Hepatocyte (in vitro differentiated cells): Measurements from ENCODE around the gene PLEKHA6. TPM values are rescaled to one million over a fixed set of nuclear protein-coding genes. Genes with fewer than 3 reads are reported as not detected.

Experiments used
- DNase-seq: peaks from one replicate; pipeline ENCODE4 v3.0.0-alpha.2; 2016; ENCODE audit warnings: low spot score
- H2AFZ ChIP-seq: fragments of 200-600 bp; sonication (generic); 2 replicates; pipeline ENCODE4 v1.6.0; 2016; ENCODE audit warnings: antibody characterized with exemption, mild to moderate bottlenecking
- H3K27ac ChIP-seq: fragments of 200-600 bp; sonication (generic); 2 replicates; pipeline ENCODE4 v1.5.1; 2016; ENCODE audit warnings: mild to moderate bottlenecking
- H3K27me3 ChIP-seq: fragments of 200-600 bp; sonication (generic); 2 replicates; pipeline ENCODE4 v1.6.1; 2016
- H3K36me3 ChIP-seq: fragments of 200-600 bp; sonication (generic); replicated peaks from 2 replicates; pipeline ENCODE4 v1.5.1; 2016; ENCODE audit warnings: low read depth; ENCODE audit not compliant: insufficient read depth
- H3K4me1 ChIP-seq: fragments of 200-600 bp; sonication (generic); 2 replicates; pipeline ENCODE4 v1.5.1; 2016; ENCODE audit warnings: mild to moderate bottlenecking, moderate library complexity; ENCODE audit not compliant: insufficient read depth
- H3K4me2 ChIP-seq: fragments of 200-600 bp; sonication (generic); 2 replicates; pipeline ENCODE4 v1.6.0; 2016
- H3K4me3 ChIP-seq: fragments of 200-600 bp; sonication (generic); 2 replicates; pipeline ENCODE4 v1.5.1; 2016; ENCODE audit warnings: mild to moderate bottlenecking
- H3K79me2 ChIP-seq: fragments of 200-600 bp; sonication (generic); 2 replicates; pipeline ENCODE4 v1.6.0; 2017; ENCODE audit warnings: mild to moderate bottlenecking
- H3K9me2 ChIP-seq: fragments of 200-600 bp; sonication (generic); replicated peaks from 2 replicates; pipeline ENCODE4 v1.6.0; 2017; ENCODE audit warnings: mild to moderate bottlenecking; ENCODE audit not compliant: insufficient read depth
- H3K9me3 ChIP-seq: fragments of 200-600 bp; sonication (generic); 2 replicates; pipeline ENCODE4 v1.5.1; 2016; ENCODE audit warnings: low read depth, mild to moderate bottlenecking
- H4K20me1 ChIP-seq: fragments of 200-600 bp; sonication (generic); 2 replicates; pipeline ENCODE4 v1.6.0; 2016; ENCODE audit warnings: mild to moderate bottlenecking; ENCODE audit not compliant: insufficient read depth, poor library complexity, severe bottlenecking
- CTCF ChIP-seq: fragments of 200-600 bp; sonication (generic); IDR thresholded peaks from 2 replicates; pipeline ENCODE4 v1.5.1; 2016; ENCODE audit warnings: antibody characterized with exemption, mild to moderate bottlenecking; ENCODE audit not compliant: poor library complexity
- EZH2 ChIP-seq: fragments of 200-600 bp; sonication (generic); IDR thresholded peaks from 2 replicates; pipeline ENCODE4 v1.6.1; 2016; ENCODE audit warnings: antibody characterized with exemption, mild to moderate bottlenecking, borderline replicate concordance
- EZH2phosphoT487 ChIP-seq: fragments of 200-600 bp; sonication (generic); IDR thresholded peaks from one replicate; pipeline ENCODE4 v1.6.1; 2018; ENCODE audit warnings: antibody characterized with exemption, mild to moderate bottlenecking, low read depth, moderate library complexity; ENCODE audit not compliant: unreplicated experiment, severe bottlenecking
- WGBS: methylation state at CpG from one replicate; pipeline ENCODE4 v1.1.6; 2016; ENCODE audit warnings: low lambda C conversion rate; ENCODE audit errors: missing lambda C conversion rate; 5-methylcytosine and 5-hydroxymethylcytosine counted together
- polyA plus RNA-seq: library from polyadenylated mRNA; unstranded; fragments of >200 nt; fragmentation: Nextera tagmentation; extraction: Ambion mirVana; gene quantifications from 2 replicates; pipeline ENCODE4 v1.2.1, GENCODE V29; 2016
- total RNA-seq: library from RNA; depleted of rRNA; stranded (reverse); fragments of >200 nt; gene quantifications from 2 replicates; pipeline ENCODE4 v1.2.3, GENCODE V29; 2014

PLEKHA6 gene
- total and polyA plus RNA-seq, 2 experiments from 2014 or later, result 14.3 to 31.5 TPM

- Histone ChIP-seq H3K27ac (peak overlapping the region; percentile 97), H2AFZ (no peak overlapping the region), H3K79me2 (peaks cover 36% of the 10 kb centered on the region), H3K4me3 (no peak overlapping the region), H3K27me3 (no peaks in the 10 kb centered on the region), H3K9me3 (no peaks in the 10 kb centered on the region), H3K4me2 (peak overlapping the region; percentile 69), H3K9me2 (no peaks in the 10 kb centered on the region), H4K20me1 (no peaks in the 10 kb centered on the region), H3K4me1 (peaks cover 61% of the 10 kb centered on the region), H3K36me3 (no peaks in the 10 kb centered on the region)
- WGBS, result 13% methylated on average over 6 of the region's 6 CpGs
- peak; percentile 89 for DNase-seq
- no peak for TF ChIP-seq EZH2phosphoT487
- no peak for TF ChIP-seq CTCF
- no peak for TF ChIP-seq EZH2
These were observed 11.0 kb downstream of the PLEKHA6 start for GRCh38 chr1:204348722-204349121.

- Histone ChIP-seq H3K9me2 (no peaks in the 10 kb centered on the region), H3K4me1 (peaks cover 61% of the 10 kb centered on the region), H3K4me3 (no peak overlapping the region), H3K27me3 (no peaks in the 10 kb centered on the region), H2AFZ (peak overlapping the region; percentile 15), H3K9me3 (no peaks in the 10 kb centered on the region), H4K20me1 (no peaks in the 10 kb centered on the region), H3K36me3 (no peaks in the 10 kb centered on the region), H3K27ac (peak overlapping the region; percentile 97), H3K79me2 (peaks cover 40% of the 10 kb centered on the region), H3K4me2 (peak overlapping the region; percentile 69)
- TF ChIP-seq EZH2phosphoT487 (no peak), CTCF (no peak), EZH2 (no peak)
- 34% methylated on average over 6 of the region's 6 CpGs for WGBS
- peak; percentile 56 for DNase-seq
These were observed 11.5 kb downstream of the PLEKHA6 start for GRCh38 chr1:204348242-204348641.

GRCh38 chr1:204345941-204346645 lies 13.6 kb downstream of the PLEKHA6 start:
- H3K27me3 ChIP-seq, result no peaks in the 10 kb centered on the region
- no peak overlapping the region for H3K4me2 ChIP-seq
- no peaks in the 10 kb centered on the region for H3K36me3 ChIP-seq
- H3K9me3 ChIP-seq, result no peaks in the 10 kb centered on the region
- H3K4me1 ChIP-seq, result peaks cover 59% of the 10 kb centered on the region
- no peak overlapping the region for H3K27ac ChIP-seq
- no peaks in the 10 kb centered on the region for H3K9me2 ChIP-seq
- no peak overlapping the region for H2AFZ ChIP-seq
- 88% methylated on average over 6 of the region's 6 CpGs for WGBS
- no peak for TF ChIP-seq EZH2phosphoT487
- TF ChIP-seq CTCF, result no peak
- no peak for TF ChIP-seq EZH2
- H3K79me2 ChIP-seq, result peaks cover 49% of the 10 kb centered on the region
- H3K4me3 ChIP-seq, result no peak overlapping the region
- no peak for DNase-seq
- no peaks in the 10 kb centered on the region for H4K20me1 ChIP-seq
